GM12878 (cell line): ENCODE data around the gene MKRN1.

Experiments
- BCLAF1 ChIP-seq: fragments of 450-650 bp; IDR thresholded peaks from 2 replicates; pipeline ENCODE4 v1.6.1; 2017; ENCODE audit warnings: antibody characterized with exemption, mild to moderate bottlenecking, moderate library complexity
- EP300 ChIP-seq, 2 experiments: fragments of 150-350 bp in 1 of 2; IDR thresholded peaks; 2 replicates each; pipeline ENCODE4 v1.6.1; 2011 to 2012; ENCODE audit warnings: low read depth in 2 of 2, low read length in 2 of 2, borderline replicate concordance in 1 of 2, improper control_type of control experiment in 1 of 2, inconsistent platforms in 1 of 2; ENCODE audit not compliant: control insufficient read depth in 1 of 2
- FOXM1 ChIP-seq: IDR thresholded peaks from 2 replicates; pipeline ENCODE4 v1.6.1; 2012; ENCODE audit warnings: low read depth, mild to moderate bottlenecking, inconsistent platforms, low read length, moderate library complexity
- HDGF ChIP-seq: fragments of 450-650 bp; IDR thresholded peaks from 2 replicates; pipeline ENCODE4 v1.6.1; 2016; ENCODE audit warnings: antibody characterized with exemption
- MAX ChIP-seq: IDR thresholded peaks from 2 replicates; pipeline ENCODE4 v1.6.1; 2012; ENCODE audit warnings: low read depth, low read length, improper control_type of control experiment
- POLR2AphosphoS5 ChIP-seq: IDR thresholded peaks from 2 replicates; pipeline ENCODE4 v1.6.1; 2011; ENCODE audit warnings: mild to moderate bottlenecking, low read length, inconsistent platforms
- SMAD1 ChIP-seq: fragments of 450-650 bp; IDR thresholded peaks from 2 replicates; pipeline ENCODE4 v1.6.1; 2018; ENCODE audit warnings: mild to moderate bottlenecking, low read depth; ENCODE audit not compliant: partially characterized antibody
- SP1 ChIP-seq: IDR thresholded peaks from one replicate; pipeline ENCODE4 v1.6.1; 2011; ENCODE audit warnings: low read depth, low read length
- STAT3 ChIP-seq: IDR thresholded peaks from 2 replicates; pipeline ENCODE4 v1.6.1; 2011; ENCODE audit warnings: low read depth, low read length, improper control_type of control experiment
- TCF12 ChIP-seq: IDR thresholded peaks from 2 replicates; pipeline ENCODE4 v1.6.1; 2011; ENCODE audit warnings: low read depth, mild to moderate bottlenecking, low read length
- ZBTB40 ChIP-seq: fragments of 450-650 bp; IDR thresholded peaks from 2 replicates; pipeline ENCODE4 v1.6.1; 2016; ENCODE audit warnings: mild to moderate bottlenecking, moderate library complexity, borderline replicate concordance
- ZSCAN29 ChIP-seq: fragments of 450-650 bp; IDR thresholded peaks from 2 replicates; pipeline ENCODE4 v1.6.1; 2017; ENCODE audit warnings: mild to moderate bottlenecking, moderate library complexity
- TF ChIP-seq, protein P1 (sequence below), 3 experiments: IDR thresholded peaks in 2 of 3; conservative IDR thresholded peaks in 1 of 3; 2 replicates each; pipeline ENCODE4 v1.5.1; 2011; ENCODE audit warnings: low read depth in 3 of 3, low read length in 3 of 3, mild to moderate bottlenecking in 3 of 3, control low read depth in 2 of 3, moderate library complexity in 2 of 3, inconsistent platforms in 1 of 3, mixed read lengths in 1 of 3; ENCODE audit not compliant: control insufficient read depth in 2 of 3, insufficient read depth in 1 of 3; ENCODE audit errors: extremely low read depth in 1 of 3
- TF ChIP-seq, protein P2 (sequence below): IDR thresholded peaks from 2 replicates; pipeline ENCODE4 v1.6.1; 2011; ENCODE audit warnings: low read depth, low read length, improper control_type of control experiment, borderline replicate concordance

DNA sequence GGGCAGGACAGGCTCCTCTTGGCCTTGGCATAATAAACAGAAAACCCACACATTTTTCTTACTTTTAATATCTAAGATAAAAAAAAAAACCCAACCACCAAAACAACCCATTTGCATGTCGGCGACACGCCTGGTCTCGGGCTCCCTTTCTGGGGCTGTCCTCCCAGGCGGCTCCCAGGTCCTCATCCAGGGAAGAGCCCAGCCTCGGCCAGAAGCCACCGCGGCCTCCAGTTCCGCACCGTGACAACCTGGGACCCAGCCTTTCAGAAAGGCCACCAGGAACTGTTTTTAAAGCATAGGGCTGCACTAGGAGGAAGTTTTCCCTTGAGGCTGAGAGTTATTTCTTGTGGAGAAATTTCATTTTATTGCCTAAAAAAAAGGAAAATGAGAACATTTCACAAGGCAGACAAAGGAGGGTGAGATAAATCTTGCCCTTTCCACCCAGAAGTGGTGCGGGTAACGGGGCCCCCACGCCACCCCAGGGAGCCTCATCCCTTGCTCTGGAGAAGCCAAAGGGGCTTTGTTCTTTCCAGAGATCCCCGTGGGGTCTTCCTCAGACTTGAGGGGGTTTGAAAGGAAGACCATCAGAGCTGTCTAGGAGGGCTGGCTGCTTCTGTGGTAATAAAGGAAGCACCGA is 39.2 kb upstream of the MKRN1 start:
- no peak for TF ChIP-seq FOXM1
- no peak for TF ChIP-seq MAX
- no peak for TF ChIP-seq STAT3
- TF ChIP-seq, protein P1, sequence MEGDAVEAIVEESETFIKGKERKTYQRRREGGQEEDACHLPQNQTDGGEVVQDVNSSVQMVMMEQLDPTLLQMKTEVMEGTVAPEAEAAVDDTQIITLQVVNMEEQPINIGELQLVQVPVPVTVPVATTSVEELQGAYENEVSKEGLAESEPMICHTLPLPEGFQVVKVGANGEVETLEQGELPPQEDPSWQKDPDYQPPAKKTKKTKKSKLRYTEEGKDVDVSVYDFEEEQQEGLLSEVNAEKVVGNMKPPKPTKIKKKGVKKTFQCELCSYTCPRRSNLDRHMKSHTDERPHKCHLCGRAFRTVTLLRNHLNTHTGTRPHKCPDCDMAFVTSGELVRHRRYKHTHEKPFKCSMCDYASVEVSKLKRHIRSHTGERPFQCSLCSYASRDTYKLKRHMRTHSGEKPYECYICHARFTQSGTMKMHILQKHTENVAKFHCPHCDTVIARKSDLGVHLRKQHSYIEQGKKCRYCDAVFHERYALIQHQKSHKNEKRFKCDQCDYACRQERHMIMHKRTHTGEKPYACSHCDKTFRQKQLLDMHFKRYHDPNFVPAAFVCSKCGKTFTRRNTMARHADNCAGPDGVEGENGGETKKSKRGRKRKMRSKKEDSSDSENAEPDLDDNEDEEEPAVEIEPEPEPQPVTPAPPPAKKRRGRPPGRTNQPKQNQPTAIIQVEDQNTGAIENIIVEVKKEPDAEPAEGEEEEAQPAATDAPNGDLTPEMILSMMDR (IDR thresholded peaks at IDR 0.05 in 2 of 3, conservative IDR thresholded peaks at IDR 0.05 in 1 of 3; ENCODE audit: control insufficient read depth in 2 of 3, extremely low read depth in 1 of 3, insufficient read depth in 1 of 3, low read depth in 3 of 3, low read length in 3 of 3) = no peak
- TF ChIP-seq EP300 (IDR thresholded peaks at IDR 0.05; ENCODE audit: borderline replicate concordance in 1 of 2, control insufficient read depth in 1 of 2, low read depth in 2 of 2, low read length in 2 of 2) = no peak
- no peak for TF ChIP-seq SP1
- no peak for TF ChIP-seq HDGF
- TF ChIP-seq, protein P2, sequence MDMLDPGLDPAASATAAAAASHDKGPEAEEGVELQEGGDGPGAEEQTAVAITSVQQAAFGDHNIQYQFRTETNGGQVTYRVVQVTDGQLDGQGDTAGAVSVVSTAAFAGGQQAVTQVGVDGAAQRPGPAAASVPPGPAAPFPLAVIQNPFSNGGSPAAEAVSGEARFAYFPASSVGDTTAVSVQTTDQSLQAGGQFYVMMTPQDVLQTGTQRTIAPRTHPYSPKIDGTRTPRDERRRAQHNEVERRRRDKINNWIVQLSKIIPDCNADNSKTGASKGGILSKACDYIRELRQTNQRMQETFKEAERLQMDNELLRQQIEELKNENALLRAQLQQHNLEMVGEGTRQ = no peak
- TF ChIP-seq TCF12 = no peak
- TF ChIP-seq ZBTB40 = no peak
- TF ChIP-seq POLR2AphosphoS5 = no peak
- no peak for TF ChIP-seq SMAD1
- TF ChIP-seq ZSCAN29 = no peak
- no peak for TF ChIP-seq BCLAF1
